Panc1 (cell line): ENCODE data around the gene BMP10.

Source experiments
- TCF7L2 ChIP-seq: IDR thresholded peaks from 2 replicates; pipeline ENCODE4 v1.6.1; 2011; ENCODE audit warnings: mild to moderate bottlenecking, low read depth, low read length, inconsistent platforms
- TF ChIP-seq, protein P1 (sequence below): fragments of 450-650 bp; IDR thresholded peaks from 2 replicates; pipeline ENCODE4 v1.5.1; 2017; ENCODE audit warnings: mild to moderate bottlenecking

DNA sequence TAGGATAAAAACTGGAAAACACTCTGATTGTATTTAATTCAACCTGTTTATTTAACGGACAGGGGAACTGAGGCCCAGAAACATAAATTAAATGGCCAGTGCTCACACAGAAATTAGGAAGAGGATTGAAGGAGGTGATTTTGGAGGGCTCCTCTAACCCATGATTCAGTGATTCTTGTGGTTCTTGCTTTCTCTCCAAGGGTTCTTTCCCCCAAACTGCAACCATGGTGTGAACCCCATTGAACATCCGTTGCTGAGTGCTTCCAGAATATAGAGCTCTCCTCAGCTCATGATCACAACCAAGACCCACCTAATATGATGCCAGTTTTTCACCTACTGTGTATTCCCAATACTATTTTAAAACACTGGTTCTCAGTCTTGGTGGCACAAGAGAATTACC lies 41.4 kb downstream of the BMP10 start:
- TF ChIP-seq, protein P1, sequence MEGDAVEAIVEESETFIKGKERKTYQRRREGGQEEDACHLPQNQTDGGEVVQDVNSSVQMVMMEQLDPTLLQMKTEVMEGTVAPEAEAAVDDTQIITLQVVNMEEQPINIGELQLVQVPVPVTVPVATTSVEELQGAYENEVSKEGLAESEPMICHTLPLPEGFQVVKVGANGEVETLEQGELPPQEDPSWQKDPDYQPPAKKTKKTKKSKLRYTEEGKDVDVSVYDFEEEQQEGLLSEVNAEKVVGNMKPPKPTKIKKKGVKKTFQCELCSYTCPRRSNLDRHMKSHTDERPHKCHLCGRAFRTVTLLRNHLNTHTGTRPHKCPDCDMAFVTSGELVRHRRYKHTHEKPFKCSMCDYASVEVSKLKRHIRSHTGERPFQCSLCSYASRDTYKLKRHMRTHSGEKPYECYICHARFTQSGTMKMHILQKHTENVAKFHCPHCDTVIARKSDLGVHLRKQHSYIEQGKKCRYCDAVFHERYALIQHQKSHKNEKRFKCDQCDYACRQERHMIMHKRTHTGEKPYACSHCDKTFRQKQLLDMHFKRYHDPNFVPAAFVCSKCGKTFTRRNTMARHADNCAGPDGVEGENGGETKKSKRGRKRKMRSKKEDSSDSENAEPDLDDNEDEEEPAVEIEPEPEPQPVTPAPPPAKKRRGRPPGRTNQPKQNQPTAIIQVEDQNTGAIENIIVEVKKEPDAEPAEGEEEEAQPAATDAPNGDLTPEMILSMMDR: no peak
- TF ChIP-seq TCF7L2: no peak
